C4-2B (cell line): ENCODE measurements around the gene CCDC200.
"Not testable (repeated sequence)": the region's sequence is repeated elsewhere in the genome, so short reads cannot be mapped to it uniquely, and the experiment has no call there.

ENCODE experiments used
- H3K27ac ChIP-seq: fragments of 450-650 bp; 2 replicates; pipeline ENCODE4 v1.5.1; 2017
- ZFX ChIP-seq: fragments of 450-650 bp; IDR thresholded peaks from 2 replicates; pipeline ENCODE4 v1.6.1; 2017
- TF ChIP-seq, protein P1 (sequence below): fragments of 450-650 bp; conservative IDR thresholded peaks from 2 replicates; pipeline ENCODE4 v1.5.1; 2017; ENCODE audit warnings: mild to moderate bottlenecking

The CCDC200 gene

DNA sequence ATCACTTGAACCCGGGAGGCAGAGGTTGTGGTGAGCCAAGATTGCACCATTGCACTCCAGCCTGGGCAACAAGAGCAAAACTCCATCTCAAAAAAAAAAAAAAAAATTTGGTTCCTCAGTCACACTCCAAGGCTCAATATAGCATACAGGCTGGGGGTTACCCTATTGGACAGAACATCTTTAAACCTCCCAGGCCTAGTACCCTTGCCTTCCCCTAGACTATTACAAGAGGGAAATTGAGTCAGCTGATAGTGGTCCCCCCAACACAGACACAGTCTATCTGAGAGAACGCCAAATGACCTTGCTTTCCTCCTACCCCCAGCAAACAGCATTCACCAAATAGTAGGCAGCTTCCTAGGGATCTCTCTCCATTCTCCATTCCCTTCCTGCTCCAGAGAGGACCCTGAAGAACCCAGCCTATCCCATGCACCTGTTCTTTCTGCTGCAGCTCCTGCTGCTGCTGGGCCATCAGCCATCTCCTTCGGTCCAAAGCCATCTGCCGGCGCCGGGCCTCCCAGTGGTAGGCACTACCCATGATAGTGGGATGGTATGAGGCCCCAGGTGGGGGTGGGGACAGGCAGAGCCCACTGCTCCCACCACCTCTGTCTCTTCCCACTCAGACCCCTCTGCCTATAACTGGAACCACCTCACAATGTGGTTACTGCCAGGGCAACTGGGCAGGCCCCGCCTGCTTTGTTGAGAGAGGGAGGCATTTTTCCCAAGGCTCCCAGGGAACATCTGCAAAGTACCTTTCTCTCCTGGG is at the start of gene CCDC200:
TSS of gene CCDC200 (minus strand) at position 604 of the 763 bp plus-strand sequence. CDS start at position 535, 69 bp downstream.
- H3K27ac ChIP-seq: not testable (repeated sequence)

DNA sequence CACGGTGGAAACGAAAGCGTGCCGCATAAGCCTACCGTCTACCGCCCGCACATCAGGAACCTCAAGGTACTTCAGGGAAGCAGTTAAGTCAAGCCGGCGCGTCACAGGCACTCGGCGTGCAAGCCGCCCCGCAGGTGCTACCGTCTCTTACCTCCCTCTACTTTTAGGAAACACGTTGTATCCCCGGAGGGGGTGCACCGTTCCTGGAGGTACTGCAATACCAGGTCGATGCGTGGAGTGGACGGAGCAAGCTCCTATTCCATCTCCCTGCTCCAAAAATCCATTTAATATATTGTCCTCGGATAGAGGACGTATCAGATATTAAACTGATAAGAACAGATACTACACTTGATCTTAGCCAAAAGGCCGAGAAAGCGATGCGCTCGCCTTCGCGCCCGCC is 44.5 kb upstream of the CCDC200 start:
- H3K27ac ChIP-seq: not testable (repeated sequence)

DNA sequence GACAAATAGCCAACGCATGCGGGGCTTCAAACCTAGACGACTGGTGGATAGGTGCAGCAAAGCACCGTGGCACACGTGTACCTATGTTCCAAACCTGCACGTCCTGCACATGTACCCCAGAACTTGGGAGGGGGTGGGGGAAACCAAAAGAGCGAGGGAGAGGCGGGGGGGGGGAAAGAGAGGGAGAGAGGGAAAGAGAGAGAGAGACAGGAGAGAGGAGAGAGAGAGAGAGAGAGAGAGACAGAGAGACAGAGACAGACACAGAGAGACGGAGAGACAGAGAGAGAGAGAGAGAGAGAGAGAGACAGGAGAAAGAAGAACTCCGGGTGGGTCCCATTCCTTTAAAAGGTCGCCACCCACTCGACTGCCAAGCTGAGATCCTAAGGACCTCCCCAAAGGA is 44.1 kb upstream of the CCDC200 start:
- not testable (repeated sequence) for H3K27ac ChIP-seq

DNA sequence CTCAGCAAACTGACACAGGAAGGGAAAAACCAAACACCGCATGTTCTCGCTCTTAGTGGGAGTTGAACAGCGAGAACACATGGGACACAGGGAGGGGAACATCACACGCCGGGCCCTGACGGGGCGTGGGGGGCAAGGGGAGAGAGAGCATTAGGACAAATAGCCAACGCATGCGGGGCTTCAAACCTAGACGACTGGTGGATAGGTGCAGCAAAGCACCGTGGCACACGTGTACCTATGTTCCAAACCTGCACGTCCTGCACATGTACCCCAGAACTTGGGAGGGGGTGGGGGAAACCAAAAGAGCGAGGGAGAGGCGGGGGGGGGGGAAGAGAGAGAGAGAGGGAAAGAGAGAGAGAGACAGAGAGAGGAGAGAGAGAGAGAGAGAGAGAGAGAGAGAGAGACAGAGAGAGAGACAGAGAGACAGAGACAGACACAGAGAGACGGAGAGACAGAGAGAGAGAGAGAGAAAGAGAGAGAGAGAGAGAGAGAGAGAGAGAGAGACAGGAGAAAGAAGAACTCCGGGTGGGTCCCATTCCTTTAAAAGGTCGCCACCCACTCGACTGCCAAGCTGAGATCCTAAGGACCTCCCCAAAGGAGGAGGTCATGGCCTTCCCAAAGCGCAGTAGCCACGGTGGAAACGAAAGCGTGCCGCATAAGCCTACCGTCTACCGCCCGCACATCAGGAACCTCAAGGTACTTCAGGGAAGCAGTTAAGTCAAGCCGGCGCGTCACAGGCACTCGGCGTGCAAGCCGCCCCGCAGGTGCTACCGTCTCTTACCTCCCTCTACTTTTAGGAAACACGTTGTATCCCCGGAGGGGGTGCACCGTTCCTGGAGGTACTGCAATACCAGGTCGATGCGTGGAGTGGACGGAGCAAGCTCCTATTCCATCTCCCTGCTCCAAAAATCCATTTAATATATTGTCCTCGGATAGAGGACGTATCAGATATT is 42.4 kb upstream of the CCDC200 start:
- not testable (repeated sequence) for H3K27ac ChIP-seq

DNA sequence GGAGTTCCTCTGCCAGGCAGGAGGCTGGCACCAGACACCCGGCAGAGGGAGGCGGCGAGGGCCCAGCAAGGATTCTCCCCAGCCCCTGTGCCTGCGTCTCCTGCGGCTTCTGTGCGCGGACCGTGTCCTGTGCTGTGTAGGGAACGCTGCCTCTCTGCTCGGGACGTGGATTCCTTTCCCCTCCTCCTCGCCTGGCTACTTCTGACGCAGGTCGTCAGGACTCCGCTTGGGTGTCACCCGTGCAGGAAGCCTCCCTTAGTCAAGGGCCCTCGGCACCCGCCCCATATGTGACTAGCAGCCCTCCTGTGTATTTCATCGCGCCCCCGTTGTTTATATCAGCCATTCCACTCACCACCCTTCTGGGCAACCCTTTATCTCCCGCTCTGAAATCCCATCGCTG is 18.0 kb upstream of the CCDC200 start:
- H3K27ac ChIP-seq: not testable (repeated sequence)

DNA sequence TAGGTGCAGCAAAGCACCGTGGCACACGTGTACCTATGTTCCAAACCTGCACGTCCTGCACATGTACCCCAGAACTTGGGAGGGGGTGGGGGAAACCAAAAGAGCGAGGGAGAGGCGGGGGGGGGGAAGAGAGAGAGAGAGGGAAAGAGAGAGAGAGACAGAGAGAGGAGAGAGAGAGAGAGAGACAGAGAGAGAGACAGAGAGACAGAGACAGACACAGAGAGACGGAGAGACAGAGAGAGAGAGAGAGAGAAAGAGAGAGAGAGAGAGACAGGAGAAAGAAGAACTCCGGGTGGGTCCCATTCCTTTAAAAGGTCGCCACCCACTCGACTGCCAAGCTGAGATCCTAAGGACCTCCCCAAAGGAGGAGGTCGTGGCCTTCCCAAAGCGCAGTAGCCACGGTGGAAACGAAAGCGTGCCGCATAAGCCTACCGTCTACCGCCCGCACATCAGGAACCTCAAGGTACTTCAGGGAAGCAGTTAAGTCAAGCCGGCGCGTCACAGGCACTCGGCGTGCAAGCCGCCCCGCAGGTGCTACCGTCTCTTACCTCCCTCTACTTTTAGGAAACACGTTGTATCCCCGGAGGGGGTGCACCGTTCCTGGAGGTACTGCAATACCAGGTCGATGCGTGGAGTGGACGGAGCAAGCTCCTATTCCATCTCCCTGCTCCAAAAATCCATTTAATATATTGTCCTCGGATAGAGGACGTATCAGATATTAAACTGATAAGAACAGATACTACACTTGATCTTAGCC is 12.4 kb upstream of the CCDC200 start:
- not testable (repeated sequence) for H3K27ac ChIP-seq

DNA sequence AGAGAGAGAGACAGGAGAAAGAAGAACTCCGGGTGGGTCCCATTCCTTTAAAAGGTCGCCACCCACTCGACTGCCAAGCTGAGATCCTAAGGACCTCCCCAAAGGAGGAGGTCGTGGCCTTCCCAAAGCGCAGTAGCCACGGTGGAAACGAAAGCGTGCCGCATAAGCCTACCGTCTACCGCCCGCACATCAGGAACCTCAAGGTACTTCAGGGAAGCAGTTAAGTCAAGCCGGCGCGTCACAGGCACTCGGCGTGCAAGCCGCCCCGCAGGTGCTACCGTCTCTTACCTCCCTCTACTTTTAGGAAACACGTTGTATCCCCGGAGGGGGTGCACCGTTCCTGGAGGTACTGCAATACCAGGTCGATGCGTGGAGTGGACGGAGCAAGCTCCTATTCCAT is 11.2 kb upstream of the CCDC200 start:
- not testable (repeated sequence) for H3K27ac ChIP-seq

DNA sequence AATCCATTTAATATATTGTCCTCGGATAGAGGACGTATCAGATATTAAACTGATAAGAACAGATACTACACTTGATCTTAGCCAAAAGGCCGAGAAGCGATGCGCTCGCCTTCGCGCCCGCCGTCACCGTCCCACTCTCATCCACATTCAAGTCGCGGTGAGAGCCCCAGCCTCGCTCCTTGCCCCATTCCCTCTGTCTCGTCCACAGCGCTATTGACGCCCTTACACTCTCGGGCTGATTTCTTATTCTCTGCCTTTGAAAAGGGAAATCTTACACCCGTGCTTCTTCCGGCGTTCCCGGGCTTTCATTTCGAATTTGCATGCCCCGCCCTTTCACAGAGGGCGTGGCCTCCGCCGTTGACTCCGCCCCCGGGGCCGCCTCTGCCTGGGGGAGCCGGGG is 5.5 kb upstream of the CCDC200 start, which contains the start of gene RNU2-1:
TSS of gene RNU2-1 (minus strand) at position 101 of the 400 bp plus-strand sequence.
- H3K27ac ChIP-seq: not testable (repeated sequence)

DNA sequence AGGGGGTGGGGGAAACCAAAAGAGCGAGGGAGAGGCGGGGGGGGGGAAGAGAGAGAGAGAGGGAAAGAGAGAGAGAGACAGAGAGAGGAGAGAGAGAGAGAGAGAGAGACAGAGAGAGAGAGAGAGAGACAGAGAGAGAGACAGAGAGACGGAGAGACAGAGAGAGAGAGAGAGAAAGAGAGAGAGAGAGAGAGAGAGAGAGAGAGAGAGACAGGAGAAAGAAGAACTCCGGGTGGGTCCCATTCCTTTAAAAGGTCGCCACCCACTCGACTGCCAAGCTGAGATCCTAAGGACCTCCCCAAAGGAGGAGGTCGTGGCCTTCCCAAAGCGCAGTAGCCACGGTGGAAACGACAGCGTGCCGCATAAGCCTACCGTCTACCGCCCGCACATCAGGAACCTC is 4.8 kb upstream of the CCDC200 start:
- not testable (repeated sequence) for H3K27ac ChIP-seq

DNA sequence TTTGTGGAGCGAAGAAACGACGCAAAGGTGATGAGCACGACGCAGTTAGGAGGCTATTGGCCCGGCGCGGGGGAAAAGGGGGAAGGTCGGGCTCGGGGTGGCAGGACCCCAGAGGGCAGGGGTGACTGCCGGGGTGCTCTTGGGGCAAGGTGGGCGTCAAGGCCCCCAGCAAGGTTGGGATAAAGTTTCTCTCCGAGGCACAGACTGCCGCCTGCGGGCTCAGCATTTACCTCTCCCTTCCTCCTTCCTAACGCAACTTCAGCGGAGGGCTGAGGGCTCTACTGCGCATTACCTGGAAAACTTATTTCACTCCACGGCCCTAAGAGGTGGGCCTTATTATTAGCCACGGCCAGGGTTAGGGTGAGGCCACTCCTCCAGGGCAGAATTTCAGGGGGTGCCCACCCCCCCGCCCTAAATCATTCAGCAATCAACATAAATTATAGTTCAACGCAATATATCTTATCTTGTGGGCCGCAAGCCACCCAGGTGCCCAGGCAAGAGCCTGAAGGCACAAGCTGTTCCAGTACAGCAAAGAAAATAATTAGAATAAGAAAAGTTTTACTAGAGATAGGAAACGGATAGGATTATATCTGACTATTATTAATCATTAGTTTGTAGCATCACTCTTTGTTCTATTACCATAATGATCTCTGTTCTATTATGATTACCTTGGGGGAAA is 3.7 kb upstream of the CCDC200 start:
- H3K27ac ChIP-seq: not testable (repeated sequence)

DNA sequence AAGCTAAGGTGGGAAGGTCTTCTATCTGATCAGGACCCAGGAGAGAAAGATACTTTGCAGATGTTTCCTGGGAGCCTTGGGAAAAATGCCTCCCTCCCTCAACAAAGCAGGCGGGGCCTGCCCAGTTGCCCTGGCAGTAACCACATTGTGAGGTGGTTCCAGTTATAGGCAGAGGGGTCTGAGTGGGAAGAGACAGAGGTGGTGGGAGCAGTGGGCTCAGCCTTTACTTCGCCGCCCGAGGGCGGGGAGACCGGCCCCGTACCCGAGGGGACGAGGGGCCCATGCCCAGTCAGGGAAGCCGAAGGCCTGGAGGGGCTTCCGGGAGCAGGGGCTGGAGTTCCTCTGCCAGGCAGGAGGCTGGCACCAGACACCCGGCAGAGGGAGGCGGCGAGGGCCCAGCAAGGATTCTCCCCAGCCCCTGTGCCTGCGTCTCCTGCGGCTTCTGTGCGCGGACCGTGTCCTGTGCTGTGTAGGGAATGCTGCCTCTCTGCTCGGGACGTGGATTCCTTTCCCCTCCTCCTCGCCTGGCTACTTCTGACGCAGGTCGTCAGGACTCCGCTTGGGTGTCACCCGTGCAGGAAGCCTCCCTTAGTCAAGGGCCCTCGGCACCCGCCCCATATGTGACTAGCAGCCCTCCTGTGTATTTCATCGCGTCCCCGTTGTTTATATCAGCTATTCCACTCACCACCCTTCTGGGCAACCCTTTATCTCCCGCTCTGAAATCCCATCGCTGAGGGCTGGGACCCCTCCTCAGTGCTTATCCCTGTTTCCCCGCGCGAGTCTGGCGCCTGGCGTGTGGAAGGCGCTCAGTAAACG is 3.0 kb upstream of the CCDC200 start:
- H3K27ac ChIP-seq: not testable (repeated sequence)

DNA sequence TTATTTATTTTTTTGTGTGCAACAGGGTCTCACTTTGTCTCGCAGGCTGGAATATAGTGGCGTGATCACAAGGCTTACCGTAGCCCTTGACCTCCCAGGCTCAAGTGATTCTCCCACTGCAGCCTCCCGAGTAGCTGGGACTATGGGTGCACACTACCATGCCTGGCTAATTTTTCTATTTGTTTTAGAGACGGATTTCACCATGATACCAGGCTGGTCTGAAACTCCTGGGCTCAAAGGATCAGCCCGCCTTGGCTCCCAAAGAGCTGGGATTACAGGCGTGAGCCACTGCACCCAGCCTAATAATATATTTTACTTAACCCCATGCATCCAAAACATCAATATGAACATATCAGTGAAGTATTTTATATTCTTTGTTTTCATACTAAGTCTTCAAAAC is 2.0 kb downstream of the CCDC200 start:
- TF ChIP-seq ZFX: no peak
- TF ChIP-seq, protein P1, sequence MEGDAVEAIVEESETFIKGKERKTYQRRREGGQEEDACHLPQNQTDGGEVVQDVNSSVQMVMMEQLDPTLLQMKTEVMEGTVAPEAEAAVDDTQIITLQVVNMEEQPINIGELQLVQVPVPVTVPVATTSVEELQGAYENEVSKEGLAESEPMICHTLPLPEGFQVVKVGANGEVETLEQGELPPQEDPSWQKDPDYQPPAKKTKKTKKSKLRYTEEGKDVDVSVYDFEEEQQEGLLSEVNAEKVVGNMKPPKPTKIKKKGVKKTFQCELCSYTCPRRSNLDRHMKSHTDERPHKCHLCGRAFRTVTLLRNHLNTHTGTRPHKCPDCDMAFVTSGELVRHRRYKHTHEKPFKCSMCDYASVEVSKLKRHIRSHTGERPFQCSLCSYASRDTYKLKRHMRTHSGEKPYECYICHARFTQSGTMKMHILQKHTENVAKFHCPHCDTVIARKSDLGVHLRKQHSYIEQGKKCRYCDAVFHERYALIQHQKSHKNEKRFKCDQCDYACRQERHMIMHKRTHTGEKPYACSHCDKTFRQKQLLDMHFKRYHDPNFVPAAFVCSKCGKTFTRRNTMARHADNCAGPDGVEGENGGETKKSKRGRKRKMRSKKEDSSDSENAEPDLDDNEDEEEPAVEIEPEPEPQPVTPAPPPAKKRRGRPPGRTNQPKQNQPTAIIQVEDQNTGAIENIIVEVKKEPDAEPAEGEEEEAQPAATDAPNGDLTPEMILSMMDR: no peak
- H3K27ac ChIP-seq: no peak overlapping the region

DNA sequence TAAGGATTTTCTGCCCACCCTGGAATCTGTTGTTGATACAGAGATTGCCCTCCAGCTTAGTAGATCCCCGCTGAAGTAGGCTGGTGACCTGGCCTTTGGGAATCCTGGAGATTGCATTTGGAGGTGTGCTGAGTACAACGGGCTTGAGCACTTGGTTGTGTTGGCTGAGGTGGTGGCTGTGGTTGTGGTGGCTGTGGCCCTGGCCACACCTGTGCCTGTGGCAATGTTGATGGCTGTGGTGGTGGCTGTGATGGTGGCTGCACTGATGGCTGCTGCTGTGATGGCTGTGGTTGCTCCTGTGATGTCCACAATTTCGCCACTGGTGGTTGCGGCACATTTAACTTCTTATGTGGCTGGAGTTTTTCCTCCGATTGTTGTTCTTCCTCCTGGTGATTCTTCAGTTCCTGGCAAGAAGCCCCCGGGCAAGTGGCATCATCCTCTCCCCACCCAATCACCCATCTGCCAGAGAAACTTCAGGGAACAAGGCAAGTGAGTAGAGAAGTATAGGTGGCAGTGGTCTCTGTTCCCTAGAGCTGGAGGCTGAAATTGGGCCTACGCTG is 4.2 kb downstream of the CCDC200 start:
- no peak overlapping the region for H3K27ac ChIP-seq
- TF ChIP-seq, protein P1: no peak
- no peak for TF ChIP-seq ZFX
